NOMO-1 treated with DMSO at 0.1 percent for 48 hours (cell line): ENCODE results near the gene TM4SF20.
"Not testable (repeated sequence)": the region's sequence is repeated elsewhere in the genome, so short reads cannot be mapped to it uniquely, and the experiment has no call there.

Source experiments
- DNase-seq: peaks from one replicate; lab custom pipeline; 2025; ENCODE audit not compliant: unreplicated experiment; lab: John Stamatoyannopoulos, UW

TM4SF20 gene

GRCh38 chr2:227398684-227399670, 19.9 kb upstream of the TM4SF20 start:
- no peak for DNase-seq

DNA sequence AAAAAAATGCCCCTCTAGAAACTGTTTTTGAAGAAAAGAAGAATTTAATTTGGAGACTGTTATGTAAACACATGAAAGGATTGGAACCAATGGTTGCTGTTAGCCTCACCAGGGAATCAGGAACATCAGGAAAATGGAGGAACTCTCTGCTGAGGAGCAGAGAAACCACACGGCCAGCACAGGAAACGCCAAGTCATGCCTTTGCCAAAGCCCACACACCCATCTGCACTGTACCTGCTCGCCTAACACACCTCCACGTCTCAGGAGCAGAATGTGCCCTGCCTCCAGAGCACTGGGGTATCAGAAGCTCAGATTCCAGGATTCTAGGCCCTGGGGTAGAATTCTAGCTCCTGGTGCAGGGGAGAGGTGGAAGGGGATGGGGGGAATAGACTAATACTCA, 18.5 kb upstream of the TM4SF20 start:
- DNase-seq, result no peak

DNA sequence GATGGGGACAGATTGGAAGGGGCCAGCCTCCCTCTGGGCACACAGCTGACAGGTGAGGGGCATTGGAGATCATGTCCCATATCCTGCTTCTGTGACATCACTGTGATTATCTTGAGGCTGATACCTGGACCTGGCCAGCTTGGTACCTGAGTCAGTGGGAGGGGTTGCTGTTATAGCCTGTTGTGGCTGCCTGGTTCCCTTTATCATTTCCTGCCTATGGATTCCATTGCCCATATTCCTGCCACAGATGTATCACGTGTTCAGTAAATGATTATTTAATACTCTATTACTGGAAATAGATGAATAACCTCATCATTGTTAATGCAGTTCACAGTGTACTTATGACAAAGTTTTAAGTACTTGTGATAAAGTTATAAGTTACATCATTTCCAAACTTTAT, 16.4 kb upstream of the TM4SF20 start:
- no peak for DNase-seq

DNA sequence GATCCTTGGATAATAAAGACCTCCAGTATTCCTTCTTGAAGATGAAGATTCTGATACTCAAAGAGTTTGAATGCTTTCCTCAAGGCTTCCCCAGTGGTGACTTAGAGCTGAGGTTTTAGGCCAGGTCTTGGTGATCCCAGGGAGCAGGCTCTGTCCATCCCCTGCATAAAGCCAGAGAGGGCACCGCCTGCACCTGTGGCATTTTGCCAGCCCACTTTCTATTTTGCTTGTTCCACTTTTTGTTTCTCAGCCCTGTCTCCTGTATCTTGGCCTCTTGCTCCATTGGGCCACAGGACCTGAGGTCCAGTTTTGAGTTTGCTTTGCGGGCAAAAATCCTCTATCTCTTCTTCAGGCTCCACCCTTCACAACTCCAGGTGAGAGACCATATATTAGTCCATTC, 15.3 kb upstream of the TM4SF20 start:
- DNase-seq, result no peak

GRCh38 chr2:227390468-227391256, 11.6 kb upstream of the TM4SF20 start:
- no peak for DNase-seq

GRCh38 chr2:227389661-227390060, 10.6 kb upstream of the TM4SF20 start:
- DNase-seq, result no peak

GRCh38 chr2:227389231-227389630, 10.1 kb upstream of the TM4SF20 start:
- no peak for DNase-seq

- no peak for DNase-seq
These were observed 9.5 kb upstream of the TM4SF20 start for GRCh38 chr2:227388537-227389011.

GRCh38 chr2:227387583-227387982, 8.5 kb upstream of the TM4SF20 start, which contains the start of gene SCYGR1:
TSS of gene SCYGR1 (minus strand) at chr2:227387949. CDS start at chr2:227387949, 0 bp downstream.
- DNase-seq, result not testable (repeated sequence)

DNA sequence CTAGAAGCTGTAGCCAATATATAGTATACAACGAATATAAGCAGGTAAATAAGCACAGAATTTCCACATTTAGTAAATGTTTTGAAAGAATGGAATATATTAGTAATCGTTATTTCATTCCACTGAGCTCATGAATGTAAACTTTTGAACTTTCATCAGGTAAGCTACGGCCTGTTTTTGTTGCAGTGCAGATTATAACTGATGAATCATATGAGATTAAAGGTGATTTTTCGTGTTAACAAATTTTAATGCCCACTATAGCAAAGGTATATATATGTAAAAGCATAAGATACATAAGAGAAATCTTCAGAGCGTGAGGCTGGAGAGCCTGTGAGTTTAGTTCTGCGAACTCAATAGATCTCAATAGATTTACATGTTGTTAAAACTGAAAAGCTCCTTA, 7.5 kb upstream of the TM4SF20 start:
- no peak for DNase-seq

DNA sequence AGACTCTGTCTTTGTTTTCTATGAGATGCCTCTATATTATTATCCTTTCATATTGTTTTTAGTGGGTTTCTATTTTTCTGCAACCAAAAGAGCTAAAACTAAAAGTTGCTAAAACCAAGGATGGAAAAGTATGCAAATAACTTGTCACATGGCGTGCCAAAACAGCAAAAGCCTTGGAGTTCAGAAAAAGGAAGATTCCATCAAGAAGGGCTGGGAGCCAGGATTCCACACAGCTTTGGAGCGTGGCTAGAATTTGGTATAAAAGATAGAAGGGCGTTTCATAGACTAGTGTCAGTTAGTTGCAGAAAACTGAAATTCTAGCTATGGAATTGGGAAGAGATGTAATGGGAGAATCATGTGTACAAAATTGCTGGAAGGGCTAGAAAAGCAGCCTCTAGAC, 4.6 kb upstream of the TM4SF20 start:
- no peak for DNase-seq

DNA sequence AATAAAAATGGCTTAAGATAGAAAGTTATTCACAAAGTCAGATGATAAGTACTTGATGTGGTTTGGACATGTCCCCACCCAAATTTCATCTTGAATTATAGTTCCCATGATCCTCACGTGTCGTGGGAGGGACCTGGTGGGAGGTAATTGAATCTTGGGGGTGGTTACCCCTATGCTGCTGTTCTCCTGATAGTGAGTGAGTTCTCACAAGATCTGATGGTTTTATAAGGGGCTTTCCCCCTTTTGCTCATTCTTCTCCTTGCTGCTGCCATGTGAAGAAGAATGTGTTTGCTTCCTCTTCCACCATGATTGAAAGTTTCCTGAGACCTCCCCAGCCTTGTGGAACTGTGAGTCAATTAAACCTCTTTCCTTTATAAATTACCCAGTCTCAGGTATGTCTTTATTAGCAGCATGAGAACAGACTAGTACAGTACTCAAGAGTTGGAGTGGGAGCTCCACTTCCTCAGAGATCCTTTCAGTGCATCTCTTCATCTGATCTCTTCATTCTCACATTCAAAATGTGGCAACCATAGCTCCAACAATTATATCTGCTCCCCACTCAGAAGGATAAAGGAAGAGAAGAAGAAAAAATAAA, 3.2 kb upstream of the TM4SF20 start:
- not testable (repeated sequence) for DNase-seq

DNA sequence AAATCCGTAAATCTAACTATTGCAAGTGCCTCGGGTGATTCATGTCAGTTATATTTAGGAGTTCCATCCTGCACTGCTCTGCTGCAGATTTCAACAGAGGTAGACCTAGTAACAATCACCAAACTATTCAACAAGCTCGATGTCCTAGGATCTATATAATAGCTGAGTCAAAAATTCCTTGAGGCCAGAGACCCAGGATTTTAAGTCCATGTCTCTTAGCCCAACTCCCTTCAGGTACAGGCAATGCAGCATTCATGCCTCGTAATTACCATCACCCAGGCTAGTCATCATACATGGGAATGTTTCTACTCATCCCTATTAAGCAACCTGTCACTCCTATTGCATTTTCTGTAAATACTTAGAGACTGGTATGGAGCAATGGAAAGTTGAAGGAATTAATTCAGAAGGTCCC, 729 bp downstream of the TM4SF20 start:
- DNase-seq, result no peak

GRCh38 chr2:227377467-227378351, 1.4 kb downstream of the TM4SF20 start:
- DNase-seq, result no peak

GRCh38 chr2:227376656-227377396, 2.3 kb downstream of the TM4SF20 start:
- no peak for DNase-seq

DNA sequence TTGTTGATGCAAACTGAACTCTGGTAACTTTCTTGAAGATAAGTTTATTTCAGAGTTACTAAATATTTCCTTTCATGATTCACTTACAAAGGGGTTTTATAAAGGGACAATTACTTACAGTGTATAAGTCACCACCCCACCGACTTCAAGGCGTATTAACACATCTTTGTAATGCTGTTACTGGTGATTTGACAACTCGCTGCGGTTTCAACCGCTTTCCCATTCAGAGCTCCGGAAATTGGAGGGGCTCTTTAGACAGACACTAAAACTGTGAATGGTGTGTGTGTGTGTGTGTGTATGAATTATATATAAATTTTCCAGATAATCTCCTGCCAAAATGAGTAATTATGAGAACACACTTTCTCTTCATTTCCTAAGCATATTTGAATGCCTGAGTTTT, 4.9 kb downstream of the TM4SF20 start:
- peak; percentile 89 for DNase-seq

GRCh38 chr2:227373389-227373788, 5.7 kb downstream of the TM4SF20 start:
- DNase-seq, result no peak

GRCh38 chr2:227370791-227371312, 8.3 kb downstream of the TM4SF20 start:
- DNase-seq, result peak; percentile 90

DNA sequence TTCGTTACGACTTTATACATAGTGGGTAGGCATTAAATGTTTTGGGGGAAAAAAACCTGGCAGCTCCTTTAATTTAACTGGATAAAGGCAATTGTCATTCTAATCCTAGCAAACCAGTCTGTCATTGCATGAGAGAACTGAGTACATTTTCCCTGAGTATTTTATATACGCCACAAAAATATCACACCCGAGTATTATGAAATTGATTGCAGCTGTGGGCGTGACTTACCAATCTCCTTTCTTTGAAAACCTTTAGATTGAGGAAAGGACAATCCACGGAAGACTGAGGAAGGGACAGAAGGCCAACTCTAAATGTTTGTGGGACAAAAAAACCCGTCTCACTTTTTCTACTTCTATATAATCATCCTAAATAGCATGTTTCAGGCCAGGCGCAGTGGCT, 9.0 kb downstream of the TM4SF20 start:
- DNase-seq, result peak; percentile 11
